Mesenchymal stem cell (in vitro differentiated cells and primary cell): ENCODE results near the gene ASB11.
A peak's percentile ranks its signal among the peaks of the same experiment; 100 is the strongest.

Experiments used
- DNase-seq: peaks from one replicate; pipeline ENCODE4 v3.0.0-alpha.2; 2013
- H2AFZ ChIP-seq: one replicate; pipeline ENCODE4 v1.6.1; 2013; ENCODE audit warnings: low read depth, mild to moderate bottlenecking, control low read depth, inconsistent platforms, low read length, moderate library complexity
- H2AK5ac ChIP-seq: 2 replicates; pipeline ENCODE4 v1.6.1; 2013; ENCODE audit warnings: low read length, moderate library complexity, mild to moderate bottlenecking, inconsistent platforms; ENCODE audit not compliant: severe bottlenecking
- H2BK120ac ChIP-seq: one replicate; pipeline ENCODE4 v1.6.1; 2013; ENCODE audit warnings: low read depth, mild to moderate bottlenecking, inconsistent platforms, low read length, moderate library complexity
- H2BK12ac ChIP-seq, 2 experiments: one replicate each; pipeline ENCODE4 v1.6.1; 2013; ENCODE audit warnings: inconsistent platforms in 2 of 2, low read length in 2 of 2, mild to moderate bottlenecking in 2 of 2, moderate library complexity in 2 of 2, control low read depth in 1 of 2
- H2BK15ac ChIP-seq: one replicate; pipeline ENCODE4 v1.6.1; 2013; ENCODE audit warnings: mild to moderate bottlenecking, low read depth, inconsistent platforms; ENCODE audit not compliant: poor library complexity, severe bottlenecking
- H2BK5ac ChIP-seq: 2 replicates; pipeline ENCODE4 v1.6.1; 2013; ENCODE audit warnings: low read depth, mild to moderate bottlenecking, low read length, control low read depth, inconsistent platforms; ENCODE audit not compliant: poor library complexity, severe bottlenecking
- H3K14ac ChIP-seq, 2 experiments: one replicate each; pipeline ENCODE4 v1.6.1; 2013; ENCODE audit warnings: inconsistent platforms in 2 of 2, low read length in 2 of 2, control low read depth in 1 of 2, mild to moderate bottlenecking in 1 of 2, moderate library complexity in 1 of 2
- H3K18ac ChIP-seq, 2 experiments: one replicate each; pipeline ENCODE4 v1.6.1; 2013; ENCODE audit warnings: inconsistent platforms in 2 of 2, low read length in 2 of 2, control low read depth in 1 of 2, low read depth in 1 of 2, mild to moderate bottlenecking in 1 of 2
- H3K23ac ChIP-seq, 2 experiments: one replicate each; pipeline ENCODE4 v1.6.1; 2013; ENCODE audit warnings: inconsistent platforms in 2 of 2, low read length in 2 of 2, mild to moderate bottlenecking in 2 of 2, moderate library complexity in 2 of 2, control low read depth in 1 of 2
- H3K27ac ChIP-seq: 2 replicates; pipeline ENCODE4 v1.5.1; 2013; ENCODE audit warnings: mild to moderate bottlenecking, moderate library complexity, low read length, control low read depth, inconsistent platforms; ENCODE audit not compliant: poor library complexity, severe bottlenecking
- H3K27me3 ChIP-seq, 2 experiments: 2 replicates each; pipeline versions ENCODE4 v1.6.1 to v1.7.0; 2013; ENCODE audit warnings: low read length in 2 of 2, mild to moderate bottlenecking in 2 of 2, moderate library complexity in 2 of 2, control low read depth in 1 of 2, inconsistent platforms in 1 of 2; ENCODE audit not compliant: control insufficient read depth in 1 of 2, insufficient read depth in 1 of 2
- H3K36me3 ChIP-seq, 2 experiments: 2 replicates each; pipeline versions ENCODE4 v1.6.1 to v1.7.0; 2013; ENCODE audit warnings: low read length in 2 of 2, control low read depth in 1 of 2, inconsistent platforms in 1 of 2, low read depth in 1 of 2, mild to moderate bottlenecking in 1 of 2; ENCODE audit not compliant: insufficient read depth in 2 of 2, control insufficient read depth in 1 of 2
- H3K4ac ChIP-seq, 2 experiments: one replicate each; pipeline ENCODE4 v1.6.1; 2013; ENCODE audit warnings: inconsistent platforms in 2 of 2, low read length in 2 of 2, mild to moderate bottlenecking in 2 of 2, moderate library complexity in 2 of 2, control low read depth in 1 of 2, low read depth in 1 of 2
- H3K4me1 ChIP-seq: 2 replicates; pipeline ENCODE4 v1.6.1; 2013; ENCODE audit warnings: low read depth, low read length, control low read depth; ENCODE audit not compliant: control insufficient read depth, insufficient read depth
- H3K4me2 ChIP-seq: 2 replicates; pipeline ENCODE4 v1.6.1; 2013; ENCODE audit warnings: low read length, mild to moderate bottlenecking, inconsistent platforms; ENCODE audit not compliant: poor library complexity, severe bottlenecking
- H3K4me3 ChIP-seq, 2 experiments: 2 replicates each; pipeline versions ENCODE4 v1.5.1 to v1.7.0; 2013; ENCODE audit warnings: low read length in 2 of 2, mild to moderate bottlenecking in 2 of 2, control low read depth in 1 of 2, low read depth in 1 of 2; ENCODE audit not compliant: insufficient read depth in 1 of 2
- H3K79me1 ChIP-seq: replicated peaks from 2 replicates; pipeline ENCODE4 v1.6.1; 2013; ENCODE audit warnings: mild to moderate bottlenecking, control low read depth, low read length, inconsistent platforms; ENCODE audit not compliant: poor library complexity, severe bottlenecking
- H3K9ac ChIP-seq: 2 replicates; pipeline ENCODE4 v1.7.0; 2013; ENCODE audit warnings: mild to moderate bottlenecking, low read length, moderate library complexity
- H3K9me3 ChIP-seq: 2 replicates; pipeline ENCODE4 v1.7.0; 2013; ENCODE audit warnings: mild to moderate bottlenecking, low read length; ENCODE audit not compliant: control insufficient read depth
- H4K8ac ChIP-seq: one replicate; pipeline ENCODE4 v1.6.1; 2013; ENCODE audit warnings: inconsistent platforms, mild to moderate bottlenecking, low read length, moderate library complexity
- H4K91ac ChIP-seq: one replicate; pipeline ENCODE4 v1.6.1; 2013; ENCODE audit warnings: mild to moderate bottlenecking, low read length, inconsistent platforms
- whole genome bisulfite sequencing: methylation state at CpG from one replicate; pipeline ENCODE4 v1.1.7; 2013; ENCODE audit warnings: mixed read lengths; 5-methylcytosine and 5-hydroxymethylcytosine counted together

The ASB11 gene

GRCh38 chrX:15301924-15302323, 13.5 kb downstream of the ASB11 start:
- H3K23ac ChIP-seq: no peak overlapping the region
- no peak overlapping the region for H2AK5ac ChIP-seq
- no peak overlapping the region for H2BK12ac ChIP-seq
- peaks cover 0 to 5% of the 10 kb centered on the region in 2 experiments for H3K27me3 ChIP-seq
- no peak overlapping the region for H4K91ac ChIP-seq
- H3K9ac ChIP-seq: no peak overlapping the region
- no peaks in the 10 kb centered on the region for H3K79me1 ChIP-seq
- no peak overlapping the region for H3K27ac ChIP-seq
- no peak overlapping the region for H3K4ac ChIP-seq
- no peak overlapping the region for H4K8ac ChIP-seq
- H3K4me2 ChIP-seq: no peak overlapping the region
- peaks cover 4% of the 10 kb centered on the region for H3K4me1 ChIP-seq
- H3K14ac ChIP-seq: no peak overlapping the region
- H2BK15ac ChIP-seq: no peak overlapping the region
- H3K18ac ChIP-seq: no peak overlapping the region
- DNase-seq: peak; percentile 46
- no peak overlapping the region for H2AFZ ChIP-seq
- no peak overlapping the region for H2BK120ac ChIP-seq
- H3K36me3 ChIP-seq: no peaks in the 10 kb centered on the region
- no peak overlapping the region for H2BK5ac ChIP-seq
- H3K4me3 ChIP-seq: no peak overlapping the region
- no peaks in the 10 kb centered on the region for H3K9me3 ChIP-seq
- WGBS: 68% methylated on average over 3 of the region's 4 CpGs

DNA sequence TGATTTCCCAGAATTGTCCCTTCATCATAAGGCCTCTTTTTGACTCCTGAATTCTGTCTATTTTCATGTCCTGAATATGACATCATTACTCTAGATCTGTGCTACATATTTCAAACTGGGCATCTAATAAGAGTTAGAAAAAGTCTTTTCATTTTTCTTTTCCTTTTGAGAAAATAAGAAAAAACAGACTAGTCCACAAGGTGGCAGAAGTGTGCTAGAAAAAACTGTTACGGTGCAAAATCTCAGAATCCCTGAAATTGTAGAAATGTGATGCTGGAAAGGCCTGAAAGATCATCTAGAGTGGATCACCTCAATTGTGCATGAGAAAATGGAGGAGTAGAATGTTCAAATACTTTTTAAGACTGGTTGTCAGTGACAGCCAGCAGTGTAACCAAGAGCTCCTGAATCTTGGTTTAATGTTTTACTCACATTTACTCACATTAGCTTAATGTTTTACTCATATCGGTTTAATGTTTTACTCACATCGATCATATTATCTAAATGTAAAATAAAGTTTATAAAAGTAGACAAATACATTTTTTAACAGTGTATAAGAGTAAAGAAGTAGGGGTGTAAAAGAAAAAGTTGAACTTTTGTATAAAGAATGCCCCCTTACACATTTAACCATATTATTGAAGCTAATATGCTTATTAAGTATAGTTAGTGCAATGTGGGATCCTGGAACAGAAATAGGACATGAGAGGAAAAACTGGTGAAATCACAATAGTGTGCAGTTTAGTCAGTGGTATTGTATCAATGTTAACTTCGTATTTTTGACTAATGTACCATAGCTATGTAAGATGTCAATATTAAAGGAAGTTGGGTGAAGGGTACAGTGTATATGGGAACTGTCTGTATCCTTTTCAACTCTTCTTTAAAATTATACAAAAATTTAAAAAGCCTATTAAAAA, 15.2 kb downstream of the ASB11 start:
- no peak overlapping the region for H3K4me3 ChIP-seq
- no peak overlapping the region for H4K8ac ChIP-seq
- H3K27ac ChIP-seq: no peak overlapping the region
- no peak overlapping the region for H3K18ac ChIP-seq
- no peak overlapping the region for H3K14ac ChIP-seq
- H3K4ac ChIP-seq: no peak overlapping the region
- H3K4me1 ChIP-seq: peaks cover 4% of the 10 kb centered on the region
- H3K4me2 ChIP-seq: no peak overlapping the region
- H4K91ac ChIP-seq: no peak overlapping the region
- H2BK12ac ChIP-seq: no peak overlapping the region
- H2AK5ac ChIP-seq: no peak overlapping the region
- H3K23ac ChIP-seq: no peak overlapping the region
- no peak overlapping the region for H2BK5ac ChIP-seq
- H3K27me3 ChIP-seq: peaks cover 0 to 5% of the 10 kb centered on the region in 2 experiments
- DNase-seq: peak; percentile 12
- H3K79me1 ChIP-seq: no peaks in the 10 kb centered on the region
- no peak overlapping the region for H2BK120ac ChIP-seq
- 69% methylated on average over 2 of the region's 4 CpGs for WGBS
- H3K9ac ChIP-seq: no peak overlapping the region
- H2AFZ ChIP-seq: no peak overlapping the region
- H2BK15ac ChIP-seq: no peak overlapping the region
- H3K9me3 ChIP-seq: no peaks in the 10 kb centered on the region
- H3K36me3 ChIP-seq: no peaks in the 10 kb centered on the region

GRCh38 chrX:15298780-15299179, 16.7 kb downstream of the ASB11 start:
- H3K27ac ChIP-seq: no peak overlapping the region
- no peak for DNase-seq
- peaks cover 0 to 5% of the 10 kb centered on the region in 2 experiments for H3K27me3 ChIP-seq
- H4K8ac ChIP-seq: no peak overlapping the region
- H2AFZ ChIP-seq: no peak overlapping the region
- no peak overlapping the region for H3K4me3 ChIP-seq
- no peak overlapping the region for H2AK5ac ChIP-seq
- H3K9ac ChIP-seq: no peak overlapping the region
- no peak overlapping the region for H3K4ac ChIP-seq
- no peak overlapping the region for H4K91ac ChIP-seq
- no peaks in the 10 kb centered on the region for H3K36me3 ChIP-seq
- no peak overlapping the region for H2BK5ac ChIP-seq
- 100% methylated on average over 2 of the region's 3 CpGs for WGBS
- H3K23ac ChIP-seq: no peak overlapping the region
- H3K18ac ChIP-seq: no peak overlapping the region
- H2BK12ac ChIP-seq: no peak overlapping the region
- H2BK120ac ChIP-seq: no peak overlapping the region
- H3K4me2 ChIP-seq: no peak overlapping the region
- no peak overlapping the region for H3K14ac ChIP-seq
- H3K79me1 ChIP-seq: no peaks in the 10 kb centered on the region
- H2BK15ac ChIP-seq: no peak overlapping the region
- no peaks in the 10 kb centered on the region for H3K9me3 ChIP-seq
- H3K4me1 ChIP-seq: peaks cover 4% of the 10 kb centered on the region

GRCh38 chrX:15298201-15298600, 17.2 kb downstream of the ASB11 start:
- 66% methylated on average over 2 of the region's 2 CpGs for WGBS
- Histone ChIP-seq H2BK15ac (no peak overlapping the region), H3K36me3 (no peaks in the 10 kb centered on the region), H3K23ac (no peak overlapping the region), H3K4ac (no peak overlapping the region), H2BK12ac (no peak overlapping the region), H2AK5ac (no peak overlapping the region), H3K9me3 (no peaks in the 10 kb centered on the region), H2BK120ac (no peak overlapping the region), H4K8ac (no peak overlapping the region), H3K14ac (no peak overlapping the region), H2AFZ (no peak overlapping the region), H3K4me1 (peaks cover 4% of the 10 kb centered on the region), H3K18ac (no peak overlapping the region), H4K91ac (no peak overlapping the region), H3K4me3 (no peak overlapping the region), H3K27ac (no peak overlapping the region), H3K79me1 (no peaks in the 10 kb centered on the region), H3K4me2 (no peak overlapping the region), H2BK5ac (no peak overlapping the region), H3K27me3 (peaks cover 0 to 5% of the 10 kb centered on the region in 2 experiments), H3K9ac (no peak overlapping the region)
- DNase-seq: no peak
